ENCODE measurements around the gene SLC5A2. TPM values are rescaled to one million over a fixed set of nuclear protein-coding genes. Genes with fewer than 3 reads are reported as not detected.

Gene SLC5A2
- 0.23 to 0.34 TPM (median 0.27 TPM) in 4 of 5 replicates, not detected in the other for total RNA-seq (2022; extraction: Qiagen RNA extraction)

GRCh38 chr16:31483081-31483480 is at the start of gene SLC5A2:
Gene SLC5A2, plus strand, starts transcription at chr16:31483123. Its CDS starts 14 bp downstream, at chr16:31483137.

DNA sequence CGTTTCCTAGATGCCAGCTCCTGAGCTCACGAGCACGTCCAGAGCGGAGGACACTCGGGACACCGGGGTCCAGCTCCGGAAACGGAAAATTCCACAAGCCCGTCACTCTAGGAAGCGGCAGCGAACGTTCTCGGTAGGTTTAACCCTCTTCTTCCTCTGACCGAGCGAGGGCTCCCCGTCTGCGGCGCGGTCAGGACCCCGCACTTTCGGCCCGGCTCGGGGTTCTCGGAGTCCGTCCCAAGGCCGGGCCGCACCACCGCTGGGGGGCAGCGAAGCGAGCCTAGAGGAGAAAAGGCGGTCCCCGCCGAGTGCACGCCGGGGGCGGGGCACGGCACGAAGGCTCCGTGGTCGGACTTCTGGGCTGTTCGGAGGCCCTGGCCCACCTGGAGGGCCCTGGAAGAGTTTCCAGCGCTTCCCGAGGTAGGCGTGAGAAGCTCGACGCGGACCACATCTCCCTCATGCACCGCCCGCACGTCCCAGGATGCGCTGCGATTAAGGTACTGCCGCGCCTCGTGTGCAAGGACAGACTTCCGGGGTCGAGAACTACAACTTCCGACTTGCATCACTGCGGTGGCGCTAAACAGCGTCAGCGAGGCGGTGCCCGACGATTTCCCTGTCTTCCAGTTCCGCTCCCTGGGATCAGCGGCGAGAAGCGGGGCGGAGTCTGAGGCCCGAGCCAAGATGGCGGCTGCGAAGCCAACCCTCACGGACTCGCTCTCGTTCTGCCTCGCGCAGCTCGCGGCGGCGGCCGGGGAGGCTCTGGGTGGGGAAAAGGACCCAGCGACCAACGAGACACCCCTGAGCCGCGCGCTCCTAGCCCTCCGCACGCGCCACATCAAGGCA is 23.9 kb upstream of the SLC5A2 start, which contains the start of gene ARMC5:
ARMC5 (plus strand) TSS at position 658 of the 843 bp plus-strand sequence; CDS start at position 682, 24 bp downstream.

DNA sequence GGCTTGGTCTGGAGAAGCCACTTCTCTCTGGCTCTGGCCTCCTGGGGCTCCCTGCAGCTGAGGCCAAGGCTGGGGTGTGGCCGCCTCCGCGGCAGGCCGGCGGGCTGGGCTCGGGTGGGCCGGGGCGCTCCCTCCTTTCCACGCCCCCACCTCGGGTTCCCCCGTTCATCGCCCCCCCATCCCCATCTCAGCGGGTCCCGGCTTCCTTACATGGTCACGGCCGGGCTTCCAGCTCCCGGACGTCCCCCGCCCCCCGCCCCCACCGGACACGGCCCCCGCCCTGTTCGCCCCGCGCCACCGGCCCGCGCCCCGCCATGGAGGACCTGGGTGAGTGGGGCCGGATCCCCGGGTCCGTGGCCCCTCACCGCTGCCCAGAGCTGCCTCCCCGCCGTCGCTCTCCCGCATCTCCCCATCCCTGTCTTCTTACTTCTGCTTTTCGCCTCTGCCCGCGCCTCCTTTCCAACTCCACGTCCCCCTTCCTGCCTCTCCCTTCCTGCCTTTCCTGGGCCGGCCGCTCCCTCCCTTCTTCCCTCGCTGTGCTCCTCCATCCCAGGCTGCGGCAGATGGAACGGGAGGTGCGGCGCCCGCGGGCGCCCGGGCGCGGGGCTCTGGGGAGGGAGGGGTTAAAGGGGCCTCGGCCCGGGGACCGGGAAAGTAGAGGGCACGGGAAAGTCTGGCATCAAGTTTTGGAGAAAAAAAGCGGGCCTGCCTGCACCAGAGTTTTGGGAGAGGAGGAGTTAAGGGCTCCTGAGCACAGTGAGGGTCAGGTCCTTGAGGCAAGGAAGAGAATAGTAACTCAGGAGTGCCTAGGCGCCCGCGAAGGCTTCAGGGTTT is 10.8 kb upstream of the SLC5A2 start, which contains the start of gene TGFB1I1:
TGFB1I1 (plus strand) TSS at position 278 of the 834 bp plus-strand sequence; CDS start at position 315, 37 bp downstream.

DNA sequence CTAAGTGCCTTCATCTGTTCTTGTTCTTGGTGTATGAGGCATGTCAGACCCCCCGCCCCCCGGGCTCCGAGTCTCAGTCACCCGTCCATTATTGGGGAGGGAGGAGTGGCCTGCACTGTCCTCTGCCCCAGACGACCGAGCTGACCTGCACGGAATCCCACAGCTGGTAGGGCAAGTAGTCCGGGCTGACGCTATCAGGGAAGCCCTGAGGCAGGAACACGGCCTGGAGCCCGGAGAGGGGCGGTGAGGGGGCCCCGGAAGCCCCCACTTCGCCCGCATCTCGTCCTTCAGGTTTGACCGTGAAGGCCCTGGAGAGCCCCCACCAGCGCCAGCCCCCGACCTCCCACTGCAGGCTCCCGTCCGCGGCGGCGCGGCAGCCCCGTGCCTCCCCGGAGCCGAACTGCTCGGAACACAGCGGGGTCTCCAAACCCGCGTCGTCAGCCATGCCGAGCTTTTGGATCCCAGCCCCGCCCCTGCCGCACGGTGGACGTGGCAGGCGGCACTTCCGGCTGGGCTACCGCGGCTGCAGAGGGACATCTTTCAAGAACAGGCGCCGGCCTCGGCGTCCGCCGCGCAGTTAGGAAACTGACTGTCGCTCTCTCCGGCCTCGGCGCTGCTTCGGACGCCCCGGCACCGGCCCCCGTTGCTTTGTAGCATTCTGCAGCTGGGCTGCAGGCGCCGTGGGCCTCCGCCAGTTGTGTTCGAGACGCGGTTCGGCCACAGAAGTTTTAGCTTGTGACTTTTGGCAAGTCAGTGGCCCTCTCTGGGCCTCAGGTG is 25.2 kb downstream of the SLC5A2 start, which contains the start of gene RUSF1:
RUSF1 (minus strand) TSS at position 463 of the 777 bp plus-strand sequence; CDS start at position 445, 18 bp downstream.

DNA sequence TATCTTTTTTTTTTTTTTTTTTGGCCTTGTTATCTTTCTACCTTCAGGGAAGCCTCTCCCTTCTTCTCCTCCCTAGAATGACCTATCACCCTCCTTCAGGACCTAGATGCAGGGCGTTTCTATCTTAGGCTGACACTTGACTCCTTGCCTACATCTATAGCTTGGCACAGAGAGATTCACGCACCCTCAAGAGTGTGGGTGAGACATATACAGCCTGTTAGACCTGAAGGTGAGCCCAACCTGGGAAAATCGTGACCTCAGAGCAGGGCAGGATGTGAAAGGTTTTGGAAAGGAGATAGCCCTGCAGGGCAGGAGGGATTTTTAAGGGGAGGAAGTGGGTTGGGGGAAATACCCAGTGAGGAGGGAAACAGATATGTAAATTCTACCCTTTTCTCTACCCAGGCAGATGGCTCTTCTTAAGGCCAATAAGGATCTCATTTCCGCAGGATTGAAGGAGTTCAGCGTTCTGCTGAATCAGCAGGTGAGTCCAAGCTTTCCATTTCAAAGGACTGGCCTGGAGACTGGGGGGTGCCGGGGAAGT is 44.9 kb downstream of the SLC5A2 start, which contains the start of gene AHSP:
AHSP (plus strand) TSS at position 167 of the 541 bp plus-strand sequence; CDS start at position 407, 240 bp downstream.

Other genes starting within 250 kb of the SLC5A2 start
- 1.4 to 2.8 TPM (median 2.1 TPM) in 5 replicates for gene ITGAM, start 223.1 kb upstream of the SLC5A2 start, total RNA-seq (2022; extraction: Qiagen RNA extraction)
- gene ITGAX, start 127.9 kb upstream of the SLC5A2 start, total RNA-seq (2022; extraction: Qiagen RNA extraction), result 1.1 to 1.6 TPM (median 1.3 TPM) in 5 replicates
- gene ITGAD, start 89.8 kb upstream of the SLC5A2 start, total RNA-seq (2022; extraction: Qiagen RNA extraction), result 0.05 to 0.16 TPM (median 0.07 TPM) in 3 of 5 replicates, not detected in the others
- gene COX6A2, start 54.8 kb upstream of the SLC5A2 start, total RNA-seq (2022; extraction: Qiagen RNA extraction), result not detected in 5 replicates
- gene ZNF843, start 40.3 kb upstream of the SLC5A2 start, total RNA-seq (2022; extraction: Qiagen RNA extraction), result 0.05 to 0.22 TPM (median 0.10 TPM) in 5 replicates
- 5.9 to 14.0 TPM (median 10.2 TPM) in 5 replicates for gene ARMC5, start 23.6 kb upstream of the SLC5A2 start, total RNA-seq (2022; extraction: Qiagen RNA extraction)
- 38.0 to 61.9 TPM (median 53.0 TPM) in 5 replicates for gene TGFB1I1, start 11.0 kb upstream of the SLC5A2 start, total RNA-seq (2022; extraction: Qiagen RNA extraction)
- 38.7 to 54.6 TPM (median 49.4 TPM) in 5 replicates for gene RUSF1, start 25.3 kb downstream of the SLC5A2 start, total RNA-seq (2022; extraction: Qiagen RNA extraction)
- gene AHSP, start 44.8 kb downstream of the SLC5A2 start, total RNA-seq (2022; extraction: Qiagen RNA extraction), result not detected in 5 replicates